ENCODE results near the gene XIRP1.

GRCh38 chr3:39232859-39233258 is 40.5 kb upstream of the XIRP1 start:
- no peak for TF ChIP-seq CTCF (IDR thresholded peaks at IDR 0.05; ENCODE audit: low read length)
- TF ChIP-seq EZH2 (optimal IDR thresholded peaks at IDR 0.05; ENCODE audit: low read depth, low read length), result no peak

All from MM.1S (cell line).